Spleen (tissue), 11 donors: ENCODE results near the gene SLC25A24. TPM values are rescaled to one million over a fixed set of nuclear protein-coding genes. Genes with fewer than 3 reads are reported as not detected.

Source experiments
- DNase-seq: peaks from one replicate; pipeline ENCODE4 v3.0.0-alpha.2; 2020
- H3K27ac ChIP-seq, 8 donors: fragments of 200-600 bp; sonication (generic) in 7 of 8; 1 replicate in 4 of 8; 2 replicates in 4 of 8; pipeline versions ENCODE4 v1.5.0 to v1.8.0; 2016 to 2021; ENCODE audit warnings: inconsistent platforms in 4 of 8, mild to moderate bottlenecking in 4 of 8, moderate library complexity in 1 of 8
- H3K27me3 ChIP-seq, 7 donors: fragments of 200-600 bp; sonication (generic) in 6 of 7; replicated peaks in 1 of 7; 1 replicate in 4 of 7; 2 replicates in 3 of 7; pipeline versions ENCODE4 v1.5.0 to v1.8.0; 2016 to 2021; ENCODE audit warnings: inconsistent platforms in 3 of 7, mild to moderate bottlenecking in 1 of 7
- H3K36me3 ChIP-seq, 6 donors: fragments of 200-600 bp; sonication (generic) in 5 of 6; 1 replicate in 4 of 6; 2 replicates in 2 of 6; pipeline versions ENCODE4 v1.5.0 to v1.8.0; 2016 to 2021; ENCODE audit warnings: inconsistent platforms in 2 of 6
- H3K4me1 ChIP-seq, 6 donors: fragments of 200-600 bp; sonication (generic) in 5 of 6; 1 replicate in 3 of 6; 2 replicates in 3 of 6; pipeline versions ENCODE4 v1.5.0 to v1.8.0; 2016 to 2021; ENCODE audit warnings: inconsistent platforms in 3 of 6
- H3K4me3 ChIP-seq, 8 donors: fragments of 200-600 bp; sonication (generic) in 7 of 8; 1 replicate in 4 of 8; 2 replicates in 4 of 8; pipeline versions ENCODE4 v1.5.0 to v1.8.0; 2016 to 2021; ENCODE audit warnings: inconsistent platforms in 4 of 8, mild to moderate bottlenecking in 4 of 8, moderate library complexity in 2 of 8
- H3K9me3 ChIP-seq, 8 donors: fragments of 200-600 bp; sonication (generic) in 7 of 8; 1 replicate in 4 of 8; 2 replicates in 4 of 8; pipeline versions ENCODE4 v1.5.0 to v1.8.0; 2016 to 2021; ENCODE audit warnings: inconsistent platforms in 4 of 8
- POLR2A ChIP-seq, 3 donors: fragments of 450-650 bp; IDR thresholded peaks; one replicate each; pipeline ENCODE4 v1.5.1; 2017; ENCODE audit warnings: antibody characterized with exemption in 3 of 3, mild to moderate bottlenecking in 1 of 3
- POLR2AphosphoS5 ChIP-seq, 3 donors: sonication (generic); formaldehyde crosslinking; IDR thresholded peaks; one replicate each; pipeline ENCODE4 v1.5.1; 2017; ENCODE audit warnings: antibody characterized with exemption in 3 of 3
- WGBS, 5 donors: extraction: QIAGEN DNeasy Blood & Tissue Kit in 3 of 5; methylation state at CpG; one replicate each; pipeline versions ENCODE4 v1.1.5 to v1.1.7; 2013 to 2018; 5-methylcytosine and 5-hydroxymethylcytosine counted together
- intact Hi-C: fragments of 100-400 bp; cut with DNase I; formaldehyde crosslinking; loops from one replicate; pipeline ENCODE4 v1.15.0; 2023; ENCODE audit warnings: low total_unique reads
- polyA plus RNA-seq, 3 donors: library from polyadenylated mRNA; stranded (reverse); fragments of 200-250 nt; gene quantifications; one replicate each; pipeline ENCODE4 v1.2.1, GENCODE V29; 2013
- total RNA-seq, 7 donors: library from RNA; depleted of rRNA in 3 of 7; stranded (reverse); fragments of >200 nt in 3 of 7; fragmentation: NEBNext Ultra II Directional in 4 of 7; extraction: Animal tissue kit (Norgen Biotek cat#: 25700) in 4 of 7; gene quantifications; one replicate each; pipeline versions ENCODE4 v1.1.0 to v1.2.1, GENCODE V29; 2016 to 2021
- TF ChIP-seq, protein P1 (sequence below), 11 experiments: fragments of 200-600 bp in 7 of 11; fragments of 450-650 bp in 4 of 11; sonication (generic) in 4 of 11; IDR thresholded peaks in 8 of 11; conservative IDR thresholded peaks in 3 of 11; 1 replicate in 7 of 11; 2 replicates in 4 of 11; pipeline versions ENCODE4 v1.4.0 to v1.8.0; 2016 to 2021; ENCODE audit warnings: antibody characterized with exemption in 11 of 11, inconsistent platforms in 4 of 11, mild to moderate bottlenecking in 1 of 11
- donor health status: healthy with polysubstance abuse.
- donor health status: DM: no; HTN: no; CAD: no; lungs with moderate emphysema.
- donor health status: DM: no; HTN: no; CAD: no.
- donor health status: Bipolar disorder and iron deficiency.
- donor health status: healthy.
- donor health status: DM: no; HTN: no; CAD: no.
- donor health status: DM: yes; HTN: yes; CAD: no.

The SLC25A24 gene
- total and polyA plus RNA-seq, 10 donors = 12.2 to 44.4 (median 33.4) TPM

DNA sequence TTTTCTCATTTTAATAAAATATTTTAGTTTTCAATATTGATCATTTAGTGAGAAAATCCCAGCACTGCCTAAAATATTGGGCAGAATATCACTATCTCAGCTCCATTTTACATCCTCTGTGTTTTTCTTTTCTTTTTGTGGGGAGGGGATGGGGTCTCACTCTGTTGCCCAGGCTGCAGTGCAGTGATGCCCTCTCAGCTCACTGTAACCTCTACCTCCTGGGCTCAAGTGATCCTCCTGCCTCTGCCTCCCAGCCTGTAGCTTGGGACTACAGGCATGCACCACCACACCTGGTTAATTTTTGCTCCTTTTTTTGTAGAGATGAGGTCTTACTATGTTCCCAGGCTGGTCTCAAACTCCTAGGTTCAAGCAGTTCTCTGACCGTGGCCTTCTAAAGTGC is 76.1 kb downstream of the SLC25A24 start:
- 95 to 100% (median 100%) methylated on average over 1 of the region's 1 CpG for WGBS, 5 donors
- Histone ChIP-seq H3K4me3 (no peak overlapping the region), H3K4me1 (peaks cover 7 to 19% (median 11%) of the 10 kb centered on the region in 6 donors), H3K9me3 (no peaks in the 10 kb centered on the region), H3K27me3 (no peaks in the 10 kb centered on the region), H3K27ac (no peak overlapping the region), H3K36me3 (no peaks in the 10 kb centered on the region)
- no peak for DNase-seq
- intact Hi-C loops = loop anchor here (2.0 to 10.0 kb wide), 2 partner anchors 159 to 341 kb away; partner anchors contain the start of gene VAV3
- TF ChIP-seq POLR2A (IDR thresholded peaks at IDR 0.05) = no peak
- no peak for TF ChIP-seq POLR2AphosphoS5 (IDR thresholded peaks at IDR 0.05)
- TF ChIP-seq, protein P1, sequence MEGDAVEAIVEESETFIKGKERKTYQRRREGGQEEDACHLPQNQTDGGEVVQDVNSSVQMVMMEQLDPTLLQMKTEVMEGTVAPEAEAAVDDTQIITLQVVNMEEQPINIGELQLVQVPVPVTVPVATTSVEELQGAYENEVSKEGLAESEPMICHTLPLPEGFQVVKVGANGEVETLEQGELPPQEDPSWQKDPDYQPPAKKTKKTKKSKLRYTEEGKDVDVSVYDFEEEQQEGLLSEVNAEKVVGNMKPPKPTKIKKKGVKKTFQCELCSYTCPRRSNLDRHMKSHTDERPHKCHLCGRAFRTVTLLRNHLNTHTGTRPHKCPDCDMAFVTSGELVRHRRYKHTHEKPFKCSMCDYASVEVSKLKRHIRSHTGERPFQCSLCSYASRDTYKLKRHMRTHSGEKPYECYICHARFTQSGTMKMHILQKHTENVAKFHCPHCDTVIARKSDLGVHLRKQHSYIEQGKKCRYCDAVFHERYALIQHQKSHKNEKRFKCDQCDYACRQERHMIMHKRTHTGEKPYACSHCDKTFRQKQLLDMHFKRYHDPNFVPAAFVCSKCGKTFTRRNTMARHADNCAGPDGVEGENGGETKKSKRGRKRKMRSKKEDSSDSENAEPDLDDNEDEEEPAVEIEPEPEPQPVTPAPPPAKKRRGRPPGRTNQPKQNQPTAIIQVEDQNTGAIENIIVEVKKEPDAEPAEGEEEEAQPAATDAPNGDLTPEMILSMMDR (IDR thresholded peaks at IDR 0.05 in 8 of 11, conservative IDR thresholded peaks at IDR 0.05 in 3 of 11) = no peak

DNA sequence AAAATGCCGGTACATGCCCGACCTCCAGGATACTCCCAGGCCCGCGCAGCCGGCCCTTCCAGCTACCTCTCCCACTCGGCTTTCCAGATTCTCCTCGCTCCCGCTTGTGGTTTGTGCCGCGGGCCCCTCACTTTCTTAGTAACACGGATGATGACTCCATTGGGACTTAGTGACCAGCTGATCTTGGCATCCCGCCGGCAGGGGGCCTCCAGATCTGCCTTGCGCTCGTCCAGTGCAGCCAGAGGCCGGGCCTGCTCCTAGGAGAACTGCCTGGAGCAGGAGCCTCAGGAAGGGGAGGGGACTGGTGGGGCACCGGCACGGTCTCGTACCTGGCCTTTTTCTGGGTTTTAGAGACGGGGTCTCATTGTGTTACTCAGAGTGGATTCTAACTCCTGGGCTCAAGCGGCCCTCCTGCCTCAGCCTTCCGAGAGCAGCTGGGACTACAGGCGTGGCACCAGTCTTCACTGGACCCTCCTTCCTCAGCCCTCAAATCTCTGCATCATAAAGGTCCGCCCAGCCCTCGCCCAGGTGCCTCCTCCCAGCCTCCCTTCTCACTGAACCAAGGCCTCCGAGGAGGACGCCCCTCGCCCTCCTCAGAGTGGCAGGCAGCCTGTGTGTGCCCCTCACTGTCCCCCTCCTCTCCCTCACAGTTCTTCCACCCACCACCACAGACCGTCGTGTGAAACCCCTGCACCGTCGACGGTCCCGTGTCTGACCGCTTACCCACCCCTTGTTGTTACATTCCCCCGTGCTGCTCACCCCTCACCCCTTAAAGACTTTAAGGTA is 78.6 kb downstream of the SLC25A24 start:
- intact Hi-C loops = loop anchor here (10.0 kb wide), 1 partner anchor 157 kb away; the partner anchor contains the start of gene VAV3
- WGBS, 5 donors = 89 to 96% (median 92%) methylated on average over 33 to 35 of the region's 36 CpGs

DNA sequence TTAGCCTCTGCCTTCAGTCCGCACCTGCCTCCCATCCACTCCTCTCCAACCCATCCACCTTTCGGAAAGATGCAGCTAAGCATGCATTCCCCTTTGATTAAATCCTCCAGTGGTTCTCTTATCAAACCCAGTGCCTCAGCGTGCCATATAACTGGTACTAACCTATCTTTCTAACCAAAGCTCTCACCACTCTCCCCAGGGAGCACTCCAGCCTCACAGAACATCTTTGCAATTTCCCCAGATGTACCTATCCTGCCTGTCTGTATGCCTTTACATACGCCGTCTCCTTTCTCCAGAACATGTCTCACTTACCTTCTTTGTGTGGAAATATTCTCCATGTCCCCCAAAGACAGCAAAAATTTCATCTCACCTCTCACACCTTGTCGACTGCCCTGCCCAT is 80.0 kb downstream of the SLC25A24 start:
- TF ChIP-seq POLR2AphosphoS5 (IDR thresholded peaks at IDR 0.05) (no peak), POLR2A (IDR thresholded peaks at IDR 0.05) (no peak)
- TF ChIP-seq, protein P1 (IDR thresholded peaks at IDR 0.05 in 8 of 11, conservative IDR thresholded peaks at IDR 0.05 in 3 of 11) = no peak
- no peaks in the 10 kb centered on the region for H3K27me3 ChIP-seq
- DNase-seq = no peak
- no peaks in the 10 kb centered on the region for H3K9me3 ChIP-seq
- intact Hi-C loops = loop anchor here (10.0 kb wide), 1 partner anchor 155 kb away; the partner anchor contains the start of gene VAV3
- 80 to 90% (median 84%) methylated on average over 6 of the region's 6 CpGs for WGBS, 5 donors
- no peak overlapping the region for H3K4me3 ChIP-seq
- no peak overlapping the region for H3K27ac ChIP-seq
- peaks cover under 1 to 26% (median 14%) of the 10 kb centered on the region in 6 donors for H3K4me1 ChIP-seq
- H3K36me3 ChIP-seq = no peaks in the 10 kb centered on the region

More for the DNA sequence above, 78.6 kb downstream of the SLC25A24 start:
- Histone ChIP-seq H3K4me3 (no peak overlapping the region), H3K27ac (no peak overlapping the region), H3K4me1 (peaks cover 7 to 34% (median 21%) of the 10 kb centered on the region in 6 donors), H3K9me3 (no peaks in the 10 kb centered on the region), H3K27me3 (no peaks in the 10 kb centered on the region), H3K36me3 (no peaks in the 10 kb centered on the region)
- TF ChIP-seq POLR2A (IDR thresholded peaks at IDR 0.05) = no peak
- peak in 1 of 3 donors; percentile 35 for TF ChIP-seq POLR2AphosphoS5 (IDR thresholded peaks at IDR 0.05)
- DNase-seq = no peak

DNA sequence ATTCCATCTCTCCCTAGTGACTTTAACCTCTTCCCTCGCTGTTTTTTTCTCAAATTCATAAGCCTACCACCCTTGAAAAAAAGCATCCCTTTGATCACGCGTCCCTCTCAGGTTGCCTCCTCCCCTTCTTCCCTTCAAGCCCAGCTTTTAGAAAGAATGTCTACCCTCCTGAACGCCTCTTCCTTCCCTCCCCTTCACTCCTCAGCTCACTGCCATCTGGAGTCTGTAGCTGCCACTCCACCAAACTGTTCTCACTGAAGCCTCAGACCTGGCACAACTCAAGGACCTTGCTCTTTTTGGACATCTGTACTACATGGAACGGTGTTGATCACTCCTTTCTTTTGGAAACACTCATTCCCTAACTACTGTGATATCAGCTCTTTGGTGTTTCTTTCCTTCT is 80.6 kb downstream of the SLC25A24 start:
- no peak for DNase-seq
- Histone ChIP-seq H3K27me3 (no peaks in the 10 kb centered on the region), H3K4me1 (peaks cover 0 to 26% (median 13%) of the 10 kb centered on the region in 6 donors), H3K36me3 (no peaks in the 10 kb centered on the region), H3K9me3 (no peaks in the 10 kb centered on the region), H3K27ac (no peak overlapping the region), H3K4me3 (no peak overlapping the region)
- intact Hi-C loops = loop anchor here (10.0 kb wide), 1 partner anchor 55 kb away; no protein-coding TSS in a partner anchor
- TF ChIP-seq POLR2A (IDR thresholded peaks at IDR 0.05) (no peak), POLR2AphosphoS5 (IDR thresholded peaks at IDR 0.05) (no peak)
- TF ChIP-seq, protein P1 (IDR thresholded peaks at IDR 0.05 in 8 of 11, conservative IDR thresholded peaks at IDR 0.05 in 3 of 11) = no peak
- 44 to 55% (median 51%) methylated on average over 5 of the region's 5 CpGs for WGBS, 5 donors
